CD4-positive, CD25-positive, alpha-beta regulatory T cell (primary cell): ENCODE results near the gene LHFPL2. TPM values are rescaled to one million over a fixed set of nuclear protein-coding genes. Genes with fewer than 3 reads are reported as not detected.

Experiments used
- ATAC-seq, 2 donors: fragments of 150-1000 bp; cut with Tn5 transposase; one replicate each; pipeline ENCODE4 v1.10.0; 2021; ENCODE audit warnings: low read depth in 2 of 2, moderate number of reproducible peaks in 2 of 2, moderate library complexity in 1 of 2
- DNase-seq, 3 donors: peaks; one replicate each; pipeline versions ENCODE4 v3.0.0 to v3.0.0-alpha.2; 2012 to 2022; ENCODE audit warnings: mixed read lengths in 1 of 3
- H3K27ac ChIP-seq: one replicate; pipeline ENCODE4 v1.7.0; 2013; ENCODE audit warnings: mild to moderate bottlenecking, low read length; ENCODE audit not compliant: insufficient read depth, poor library complexity, severe bottlenecking
- H3K27me3 ChIP-seq: one replicate; pipeline ENCODE4 v1.7.0; 2013; ENCODE audit warnings: low read length; ENCODE audit not compliant: control insufficient read depth, insufficient read depth
- H3K36me3 ChIP-seq: one replicate; pipeline ENCODE4 v1.7.0; 2013; ENCODE audit warnings: mild to moderate bottlenecking, low read length, moderate library complexity; ENCODE audit not compliant: control insufficient read depth, insufficient read depth
- H3K4me1 ChIP-seq: 2 replicates; pipeline ENCODE4 v1.7.0; 2013; ENCODE audit warnings: mild to moderate bottlenecking, low read length; ENCODE audit not compliant: insufficient read depth, control insufficient read depth, poor library complexity, severe bottlenecking
- H3K4me3 ChIP-seq: one replicate; pipeline ENCODE4 v1.7.0; 2013; ENCODE audit warnings: low read depth, mild to moderate bottlenecking, low read length, moderate library complexity
- H3K9me3 ChIP-seq, 2 experiments: 1 replicate in 1 of 2; 2 replicates in 1 of 2; pipeline ENCODE4 v1.7.0; 2013; ENCODE audit warnings: low read length in 2 of 2, mild to moderate bottlenecking in 1 of 2, moderate library complexity in 1 of 2; ENCODE audit not compliant: control insufficient read depth in 2 of 2
- H3K27ac Mint-ChIP-seq, 3 donors: one replicate each; pipeline ENCODE4 v1.8.0; 2020 to 2022; ENCODE audit warnings: mild to moderate bottlenecking in 3 of 3, mixed read lengths in 3 of 3, moderate library complexity in 2 of 3
- H3K27me3 Mint-ChIP-seq: one replicate; pipeline ENCODE4 v1.8.0; 2022; ENCODE audit warnings: mild to moderate bottlenecking, mixed read lengths
- H3K36me3 Mint-ChIP-seq: one replicate; pipeline ENCODE4 v1.8.0; 2020; ENCODE audit warnings: mixed read lengths
- H3K4me1 Mint-ChIP-seq, 4 donors: one replicate each; pipeline ENCODE4 v1.8.0; 2020 to 2022; ENCODE audit warnings: mixed read lengths in 4 of 4, mild to moderate bottlenecking in 1 of 4
- H3K4me3 Mint-ChIP-seq, 4 donors: one replicate each; pipeline ENCODE4 v1.8.0; 2020 to 2022; ENCODE audit warnings: mild to moderate bottlenecking in 4 of 4, mixed read lengths in 4 of 4, moderate library complexity in 3 of 4
- H3K9me3 Mint-ChIP-seq, 7 donors: one replicate each; pipeline ENCODE4 v1.8.0; 2020 to 2022; ENCODE audit warnings: mixed read lengths in 7 of 7, mild to moderate bottlenecking in 3 of 7, moderate library complexity in 2 of 7
- polyA plus RNA-seq, 4 donors: library from polyadenylated mRNA; unstranded; fragments of 300-500 nt; fragmentation: Illumina TruSeq; gene quantifications; one replicate each; pipeline ENCODE4 v1.2.3, GENCODE V29; 2021
- total RNA-seq: library from RNA; stranded (reverse); gene quantifications from one replicate; pipeline ENCODE4 v1.2.3, GENCODE V29; 2022

The LHFPL2 gene
- total and polyA plus RNA-seq, 5 donors from 2014 or later = 0.11 to 0.47 (median 0.32) TPM

DNA sequence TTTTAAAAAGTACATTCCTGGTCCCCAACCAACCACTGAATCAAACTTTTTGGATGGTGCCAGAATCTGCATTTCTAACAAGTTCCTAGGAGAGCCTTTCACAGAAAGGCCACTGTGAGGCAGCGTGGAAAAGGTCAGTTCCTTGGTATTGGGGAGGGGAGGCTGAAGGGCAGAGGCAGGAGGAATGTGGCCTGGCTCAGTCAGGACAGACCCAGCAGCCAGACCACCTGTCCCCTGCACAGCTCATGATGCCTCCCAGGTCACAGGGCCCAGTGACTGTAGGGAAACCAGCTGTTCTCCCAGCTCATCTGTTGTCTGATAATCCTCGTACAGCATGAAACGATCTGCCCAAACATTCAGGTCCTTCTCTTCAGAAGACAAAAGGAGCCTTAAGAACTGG lies 132.9 kb downstream of the LHFPL2 start:
- DNase-seq (no peak), ATAC-seq (no peak)
- Mint-ChIP-seq H3K36me3 (no peaks in the 10 kb centered on the region), H3K27ac (no peak overlapping the region), H3K4me1 (peaks cover 0 to 1% (median 0%) of the 10 kb centered on the region in 4 donors), H3K27me3 (peaks cover 70% of the 10 kb centered on the region), H3K4me3 (no peak overlapping the region), H3K9me3 (peaks cover 0 to 8% (median 0%) of the 10 kb centered on the region in 7 donors)
- Histone ChIP-seq H3K27ac (no peak overlapping the region), H3K9me3 (no peaks in the 10 kb centered on the region), H3K27me3 (peaks cover 28% of the 10 kb centered on the region), H3K4me3 (no peak overlapping the region), H3K4me1 (peaks cover 1% of the 10 kb centered on the region), H3K36me3 (no peaks in the 10 kb centered on the region)

DNA sequence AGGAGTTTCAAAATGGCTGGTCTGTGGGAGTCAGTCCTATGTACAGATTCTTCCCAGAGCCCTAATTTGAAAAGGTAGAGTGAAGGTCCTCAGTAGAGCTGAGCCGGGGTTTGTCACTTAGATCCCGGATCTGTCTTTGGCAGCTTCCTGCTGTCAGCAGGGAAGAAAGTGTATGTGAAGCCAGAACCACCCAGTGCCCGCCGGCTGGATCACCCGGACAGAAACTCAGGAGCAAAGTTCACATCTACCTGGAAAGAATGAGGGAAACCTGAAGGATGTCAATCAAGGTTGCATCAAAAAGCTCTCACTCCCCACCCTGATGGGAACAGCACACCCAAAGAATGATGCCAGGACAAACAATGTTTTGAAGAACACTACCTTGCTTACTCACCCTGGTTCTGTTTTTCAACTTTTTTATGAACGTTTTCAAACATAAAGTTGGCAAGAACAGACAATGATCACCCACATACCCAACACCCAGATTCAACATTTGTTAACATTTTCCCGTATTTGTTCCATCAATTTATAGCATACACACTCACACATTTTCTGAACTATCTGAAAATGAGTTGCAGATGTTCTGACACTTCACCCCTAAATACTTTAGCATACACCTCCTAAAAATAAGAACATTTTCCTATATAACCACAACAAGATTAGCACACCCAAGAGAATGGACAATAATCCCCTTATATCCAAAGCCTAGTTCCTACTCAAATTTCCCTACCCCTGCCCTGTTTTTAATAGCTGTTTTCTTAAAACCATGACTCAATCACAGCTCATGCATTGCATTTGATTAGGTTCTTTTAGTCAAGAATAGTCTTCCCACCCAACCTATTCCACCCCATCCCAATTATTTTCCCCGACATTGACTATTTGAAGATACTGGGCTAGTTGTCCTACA lies 133.9 kb downstream of the LHFPL2 start:
- H3K4me1 ChIP-seq = peaks cover 11% of the 10 kb centered on the region
- H3K36me3 Mint-ChIP-seq = no peaks in the 10 kb centered on the region
- H3K9me3 Mint-ChIP-seq = peaks cover 0 to 8% (median 0%) of the 10 kb centered on the region in 7 donors
- DNase-seq (no peak), ATAC-seq (no peak)
- H3K9me3 ChIP-seq = no peaks in the 10 kb centered on the region
- H3K27me3 ChIP-seq = peaks cover 32% of the 10 kb centered on the region
- H3K4me1 Mint-ChIP-seq = peaks cover 0 to 7% (median 1%) of the 10 kb centered on the region in 4 donors
- no peak overlapping the region for H3K27ac Mint-ChIP-seq
- no peak overlapping the region for H3K4me3 ChIP-seq
- H3K27me3 Mint-ChIP-seq = peaks cover 71% of the 10 kb centered on the region
- no peak overlapping the region for H3K4me3 Mint-ChIP-seq
- H3K36me3 ChIP-seq = no peaks in the 10 kb centered on the region
- no peak overlapping the region for H3K27ac ChIP-seq

DNA sequence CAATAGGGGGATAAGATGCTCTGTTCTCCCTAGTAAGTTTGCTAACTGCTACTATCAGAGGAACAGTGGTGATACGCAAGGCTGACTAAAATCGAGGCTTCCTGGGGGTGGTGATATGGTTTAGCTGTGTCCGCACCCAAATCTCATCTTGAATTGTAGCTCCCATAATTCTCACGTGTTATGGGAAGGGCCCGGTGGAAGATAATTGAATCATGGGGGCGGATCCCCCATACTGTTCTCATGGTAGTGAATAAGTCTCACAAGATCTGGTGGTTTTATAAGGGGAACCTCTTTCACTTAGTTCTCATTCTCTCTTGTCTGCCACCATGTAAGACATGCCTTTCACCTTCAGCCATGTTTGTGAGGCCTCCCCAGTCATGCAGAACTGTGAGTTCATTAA lies 135.1 kb downstream of the LHFPL2 start:
- Histone ChIP-seq H3K27ac (no peak overlapping the region), H3K4me3 (no peak overlapping the region), H3K9me3 (no peaks in the 10 kb centered on the region), H3K36me3 (no peaks in the 10 kb centered on the region), H3K27me3 (peaks cover 31% of the 10 kb centered on the region), H3K4me1 (peaks cover 16% of the 10 kb centered on the region)
- Mint-ChIP-seq H3K9me3 (peaks cover 0 to 8% (median 0%) of the 10 kb centered on the region in 7 donors), H3K27ac (no peak overlapping the region), H3K4me1 (peaks cover 0 to 17% (median 7%) of the 10 kb centered on the region in 4 donors), H3K4me3 (no peak overlapping the region), H3K36me3 (no peaks in the 10 kb centered on the region), H3K27me3 (peaks cover 71% of the 10 kb centered on the region)
- ATAC-seq (no peak), DNase-seq (no peak)

- H3K27ac ChIP-seq = no peak overlapping the region
- peaks cover 0 to 5% (median 0%) of the 10 kb centered on the region in 7 donors for H3K9me3 Mint-ChIP-seq
- H3K4me3 Mint-ChIP-seq = no peak overlapping the region
- ATAC-seq = no peak
- H3K36me3 ChIP-seq = no peaks in the 10 kb centered on the region
- no peak overlapping the region for H3K4me3 ChIP-seq
- peaks cover 36% of the 10 kb centered on the region for H3K27me3 ChIP-seq
- peaks cover 68% of the 10 kb centered on the region for H3K27me3 Mint-ChIP-seq
- peaks cover 16% of the 10 kb centered on the region for H3K4me1 ChIP-seq
- no peak for DNase-seq
- peaks cover 0 to 17% (median 7%) of the 10 kb centered on the region in 4 donors for H3K4me1 Mint-ChIP-seq
- H3K36me3 Mint-ChIP-seq = no peaks in the 10 kb centered on the region
- H3K9me3 ChIP-seq = no peaks in the 10 kb centered on the region
- no peak overlapping the region for H3K27ac Mint-ChIP-seq
These were observed 136.1 kb downstream of the LHFPL2 start for GRCh38 chr5:78512435-78512834.

DNA sequence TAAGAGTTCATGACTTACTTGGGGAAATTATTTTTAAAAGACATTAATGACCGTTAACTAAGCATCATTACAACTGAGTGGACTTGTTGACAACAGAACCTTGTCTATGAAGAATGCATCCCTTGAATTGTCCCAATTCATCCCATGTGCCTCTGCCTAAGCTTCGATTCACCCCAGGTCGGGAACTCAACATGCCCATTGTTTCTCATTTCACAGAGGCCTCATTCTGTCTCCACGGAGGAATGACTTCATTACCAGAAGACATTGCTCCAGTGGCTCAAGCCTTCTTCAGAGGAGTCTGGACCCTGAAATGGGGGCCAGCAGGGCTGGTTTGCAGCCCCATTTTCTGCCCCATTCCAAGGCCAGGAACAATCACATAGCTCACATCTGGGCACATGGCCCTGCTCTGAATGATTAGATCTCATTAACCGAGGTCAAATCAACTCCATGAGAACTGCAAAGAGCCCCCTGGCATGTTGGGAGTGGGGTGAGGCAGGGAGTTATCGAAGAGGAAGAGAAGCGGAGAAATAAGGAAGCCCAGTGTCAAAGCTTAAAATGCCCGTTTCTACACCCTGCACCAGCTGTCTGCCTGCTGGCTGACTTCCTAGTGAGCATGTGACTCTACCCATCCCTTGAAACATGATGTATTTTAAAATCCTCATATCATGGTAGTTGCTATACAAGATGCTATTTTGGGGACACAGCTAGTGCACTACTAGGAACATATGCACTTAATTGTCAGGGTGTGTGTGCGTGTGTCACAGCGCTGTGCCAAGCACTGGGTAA lies 137.3 kb downstream of the LHFPL2 start:
- DNase-seq (no peak), ATAC-seq (no peak)
- peaks cover 0 to 2% (median 0%) of the 10 kb centered on the region in 7 donors for H3K9me3 Mint-ChIP-seq
- H3K4me1 ChIP-seq = peaks cover 16% of the 10 kb centered on the region
- no peak overlapping the region for H3K27ac ChIP-seq
- peak overlapping the region in 3 of 4 donors; percentile 40 to 84 (median 80) for H3K4me3 Mint-ChIP-seq
- H3K36me3 Mint-ChIP-seq = no peaks in the 10 kb centered on the region
- peaks cover 0 to 17% (median 7%) of the 10 kb centered on the region in 4 donors for H3K4me1 Mint-ChIP-seq
- no peaks in the 10 kb centered on the region for H3K9me3 ChIP-seq
- H3K27ac Mint-ChIP-seq = peak overlapping the region in 1 of 3 donors; percentile 59
- peaks cover 66% of the 10 kb centered on the region for H3K27me3 Mint-ChIP-seq
- peaks cover 38% of the 10 kb centered on the region for H3K27me3 ChIP-seq
- H3K4me3 ChIP-seq = no peak overlapping the region
- H3K36me3 ChIP-seq = no peaks in the 10 kb centered on the region

DNA sequence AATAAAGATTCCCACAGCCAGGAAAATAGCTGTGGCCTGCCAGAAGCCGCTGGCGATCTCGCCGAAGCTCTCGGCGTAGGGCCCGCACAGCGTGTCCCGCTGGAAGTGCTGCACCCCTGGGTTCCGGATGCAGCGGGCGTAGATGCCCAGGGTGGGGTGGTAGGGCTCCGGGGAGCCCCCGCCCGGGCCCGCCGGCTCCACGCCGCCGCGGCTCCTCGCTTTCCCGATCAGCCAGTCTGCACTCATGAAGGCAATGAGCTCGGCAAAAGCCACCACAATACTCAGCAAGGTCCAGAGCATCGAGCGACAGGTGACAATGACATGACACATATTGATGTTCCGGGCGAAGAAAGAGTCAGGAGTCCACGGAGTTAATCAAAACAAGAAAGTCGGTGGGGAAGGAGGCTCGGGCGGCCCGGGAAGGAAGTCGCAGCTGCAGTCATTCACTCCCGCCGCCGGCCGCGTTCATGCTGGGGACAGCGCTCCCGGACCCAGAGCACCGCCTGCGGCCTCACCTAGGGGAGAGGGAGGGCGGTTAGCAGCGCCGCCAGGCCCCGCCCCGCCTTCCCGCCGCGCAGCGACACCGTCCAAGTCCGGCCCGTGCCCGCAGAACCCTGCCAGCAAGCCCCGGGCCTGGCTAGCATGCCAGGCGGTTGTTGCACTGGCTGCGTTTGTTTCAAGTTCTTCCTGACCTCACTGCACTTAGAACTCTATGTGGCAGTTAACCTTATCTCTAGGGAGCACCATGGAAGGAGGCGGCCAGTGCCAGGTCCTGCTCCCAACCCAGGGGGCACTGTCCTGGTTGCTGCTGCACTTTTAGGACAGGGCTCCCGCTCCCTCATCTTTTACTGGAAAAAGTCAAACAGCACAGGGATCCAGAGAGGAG lies 138.4 kb downstream of the LHFPL2 start:
- ATAC-seq (peak; percentile 54 to 59), DNase-seq (peak in 2 of 3 donors; percentile 8 to 32)
- Mint-ChIP-seq H3K27ac (no peak overlapping the region), H3K4me3 (peak overlapping the region; percentile 77 to 84 (median 80)), H3K27me3 (peaks cover 66% of the 10 kb centered on the region), H3K36me3 (no peaks in the 10 kb centered on the region), H3K9me3 (peaks cover 0 to 2% (median 0%) of the 10 kb centered on the region in 7 donors), H3K4me1 (peaks cover 0 to 17% (median 7%) of the 10 kb centered on the region in 4 donors)
- no peak overlapping the region for H3K27ac ChIP-seq
- H3K4me3 ChIP-seq = peak overlapping the region; percentile 59
- peaks cover 31% of the 10 kb centered on the region for H3K27me3 ChIP-seq
- H3K36me3 ChIP-seq = no peaks in the 10 kb centered on the region
- H3K9me3 ChIP-seq = peaks cover 0 to 2% of the 10 kb centered on the region in 2 experiments
- peaks cover 16% of the 10 kb centered on the region for H3K4me1 ChIP-seq
